Spleen (tissue), 7 donors: ENCODE data around the gene KCNQ1.

ENCODE experiments used
- CTCF ChIP-seq, 11 experiments: fragments of 200-600 bp in 7 of 11; fragments of 450-650 bp in 4 of 11; sonication (generic) in 4 of 11; IDR thresholded peaks in 8 of 11; conservative IDR thresholded peaks in 3 of 11; 1 replicate in 7 of 11; 2 replicates in 4 of 11; pipeline versions ENCODE4 v1.4.0 to v1.8.0; 2016 to 2021; ENCODE audit warnings: antibody characterized with exemption in 11 of 11, inconsistent platforms in 4 of 11, mild to moderate bottlenecking in 1 of 11
- POLR2A ChIP-seq, 3 donors: fragments of 450-650 bp; IDR thresholded peaks; one replicate each; pipeline ENCODE4 v1.5.1; 2017; ENCODE audit warnings: antibody characterized with exemption in 3 of 3, mild to moderate bottlenecking in 1 of 3
- donor health status: DM: no; HTN: no; CAD: no; lungs with moderate emphysema.
- donor health status: DM: no; HTN: no; CAD: no.
- donor health status: DM: no; HTN: no; CAD: no.

DNA sequence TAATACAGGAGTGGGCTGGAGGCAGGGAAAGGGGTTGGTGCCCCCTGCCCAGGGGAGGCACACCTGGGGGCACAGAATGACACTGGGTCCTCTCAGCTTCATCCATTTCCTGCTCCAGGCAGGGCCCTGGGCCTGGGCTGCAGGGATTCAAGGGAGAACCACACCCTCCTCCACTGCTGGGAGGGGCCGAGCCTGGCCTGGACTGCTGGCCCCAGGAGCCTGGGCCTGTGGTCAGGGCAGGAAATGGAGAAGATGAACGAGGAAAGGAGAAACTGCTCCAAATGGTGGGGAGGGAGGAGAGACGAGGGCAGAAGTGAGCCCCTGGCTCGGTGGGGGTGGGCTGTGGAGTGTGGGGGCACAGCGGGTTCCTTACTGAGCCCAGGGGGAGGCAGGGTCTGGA lies 293.1 kb downstream of the KCNQ1 start:
- TF ChIP-seq POLR2A (IDR thresholded peaks at IDR 0.05) (no peak), CTCF (IDR thresholded peaks at IDR 0.05 in 8 of 11, conservative IDR thresholded peaks at IDR 0.05 in 3 of 11) (no peak)
